Smooth muscle cell (in vitro differentiated cells): ENCODE results near the gene KLF11. TPM values are rescaled to one million over a fixed set of nuclear protein-coding genes. Genes with fewer than 3 reads are reported as not detected.

Experiments used
- polyA plus RNA-seq: library from polyadenylated mRNA; unstranded; fragments of >200 nt; fragmentation: Nextera tagmentation; extraction: Ambion mirVana; gene quantifications from 2 replicates; pipeline ENCODE4 v1.2.1, GENCODE V29; 2016
- small RNA-seq: library from RNA; depleted of rRNA; stranded (forward); fragments of <200 nt; gene quantifications from one replicate; pipeline ENCODE3, GENCODE V24; 2014
- total RNA-seq: library from RNA; depleted of rRNA; stranded (reverse); fragments of >200 nt; gene quantifications from 2 replicates; pipeline ENCODE4 v1.2.3, GENCODE V29; 2014

KLF11 gene
- total and polyA plus RNA-seq, 2 experiments from 2014 or later: 9.9 to 12.7 TPM

Small RNA genes lying within 50 kb of the gene (small RNA-seq; reads per million reads assigned to genes)
- not detected for gene RF00568

Other genes starting within 250 kb of the KLF11 start
- gene TAF1B, start 200.1 kb upstream of the KLF11 start, total RNA-seq: 11.2 and 41.9 TPM in 2 replicates
- gene TAF1B, start 200.1 kb upstream of the KLF11 start, polyA plus RNA-seq: 4.5 and 8.5 TPM in 2 replicates
- gene GRHL1, start 91.9 kb upstream of the KLF11 start, total RNA-seq: 21.4 and 26.8 TPM in 2 replicates
- gene GRHL1, start 91.9 kb upstream of the KLF11 start, polyA plus RNA-seq: 2.0 and 7.9 TPM in 2 replicates
- 2.3 and 3.9 TPM in 2 replicates for gene CYS1, start 36.9 kb downstream of the KLF11 start, total RNA-seq
- 9.9 and 11.5 TPM in 2 replicates for gene CYS1, start 36.9 kb downstream of the KLF11 start, polyA plus RNA-seq
- gene RRM2, start 79.2 kb downstream of the KLF11 start, total RNA-seq: 15.5 and 22.7 TPM in 2 replicates
- 53.0 and 102 TPM in 2 replicates for gene RRM2, start 79.2 kb downstream of the KLF11 start, polyA plus RNA-seq